Body of pancreas (tissue), 4 donors: Measurements from ENCODE around the gene CCDC3.

Source experiments
- CTCF ChIP-seq, 7 experiments: fragments of 450-650 bp in 4 of 7; fragments of 200-600 bp in 3 of 7; sonication (generic) in 3 of 7; IDR thresholded peaks; one replicate each; pipeline ENCODE4 v1.5.1; 2016 to 2019; ENCODE audit warnings: antibody characterized with exemption in 7 of 7
- POLR2A ChIP-seq, 3 donors: fragments of 450-650 bp; IDR thresholded peaks; one replicate each; pipeline ENCODE4 v1.6.1; 2016; ENCODE audit warnings: antibody characterized with exemption in 3 of 3, mild to moderate bottlenecking in 2 of 3

- TF ChIP-seq CTCF (IDR thresholded peaks at IDR 0.05) (no peak), POLR2A (IDR thresholded peaks at IDR 0.05) (no peak)
Observed at GRCh38 chr10:12949248-12949647, 52.3 kb downstream of the CCDC3 start.
